ENCODE measurements around the gene FAM120AOS.

GRCh38 chr9:93440896-93441580 is 12.3 kb downstream of the FAM120AOS start:
- TF ChIP-seq CTCF (IDR thresholded peaks at IDR 0.05 in 2 of 3, conservative IDR thresholded peaks at IDR 0.05 in 1 of 3; ENCODE audit: borderline replicate concordance in 1 of 3, insufficient read depth in 1 of 3, low read depth in 2 of 3, low read length in 2 of 3) = no peak
- TF ChIP-seq POLR2A (IDR thresholded peaks at IDR 0.05; ENCODE audit: borderline replicate concordance, extremely low read depth, insufficient read depth, insufficient read length) = no peak

All from HCT116 (cell line).